PFSK-1 (cell line): ENCODE results near the gene MOV10.

Experiments used
- FOXP2 ChIP-seq: optimal IDR thresholded peaks from 2 replicates; pipeline ENCODE3; 2011; ENCODE audit warnings: borderline replicate concordance, control low read depth, inconsistent platforms; ENCODE audit not compliant: insufficient read depth; ENCODE audit errors: extremely low read length, extremely low read depth
- POLR2AphosphoS5 ChIP-seq: IDR thresholded peaks from 2 replicates; pipeline ENCODE4 v1.6.1; 2012; ENCODE audit warnings: low read depth, mild to moderate bottlenecking, control low read depth, low read length, moderate library complexity
- SIN3A ChIP-seq: IDR thresholded peaks from 2 replicates; pipeline ENCODE4 v1.6.1; 2012; ENCODE audit warnings: mild to moderate bottlenecking, low read length, moderate library complexity, borderline replicate concordance; ENCODE audit not compliant: insufficient read depth
- TAF1 ChIP-seq: IDR thresholded peaks from 2 replicates; pipeline ENCODE4 v1.6.1; 2012; ENCODE audit warnings: low read length, control low read depth, borderline replicate concordance; ENCODE audit not compliant: insufficient read depth
- TF ChIP-seq, protein P1 (sequence below), 2 experiments: IDR thresholded peaks; 2 replicates each; pipeline versions ENCODE4 v1.6.1 to v1.8.0; 2011 to 2012; ENCODE audit warnings: low read depth in 2 of 2, low read length in 2 of 2, control low read depth in 1 of 2, inconsistent platforms in 1 of 2, mild to moderate bottlenecking in 1 of 2, moderate library complexity in 1 of 2; ENCODE audit not compliant: insufficient read depth in 1 of 2

Gene MOV10

DNA sequence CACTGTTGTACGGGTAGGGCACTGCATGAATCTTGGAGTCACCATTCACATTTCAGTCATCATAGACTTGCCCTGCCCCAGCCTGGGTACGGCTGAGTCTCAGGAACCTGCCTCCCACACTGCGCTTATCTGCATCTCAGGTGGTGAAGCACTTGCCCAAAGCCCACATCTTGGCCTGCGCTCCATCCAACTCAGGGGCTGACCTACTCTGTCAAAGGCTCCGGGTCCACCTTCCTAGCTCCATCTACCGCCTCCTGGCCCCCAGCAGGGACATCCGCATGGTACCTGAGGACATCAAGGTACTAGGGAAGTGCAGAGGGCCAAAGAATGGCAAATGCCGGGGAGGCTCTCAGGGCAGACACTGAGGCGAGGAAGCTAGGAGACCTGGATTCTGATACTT is 20.8 kb downstream of the MOV10 start:
- TF ChIP-seq, protein P1, sequence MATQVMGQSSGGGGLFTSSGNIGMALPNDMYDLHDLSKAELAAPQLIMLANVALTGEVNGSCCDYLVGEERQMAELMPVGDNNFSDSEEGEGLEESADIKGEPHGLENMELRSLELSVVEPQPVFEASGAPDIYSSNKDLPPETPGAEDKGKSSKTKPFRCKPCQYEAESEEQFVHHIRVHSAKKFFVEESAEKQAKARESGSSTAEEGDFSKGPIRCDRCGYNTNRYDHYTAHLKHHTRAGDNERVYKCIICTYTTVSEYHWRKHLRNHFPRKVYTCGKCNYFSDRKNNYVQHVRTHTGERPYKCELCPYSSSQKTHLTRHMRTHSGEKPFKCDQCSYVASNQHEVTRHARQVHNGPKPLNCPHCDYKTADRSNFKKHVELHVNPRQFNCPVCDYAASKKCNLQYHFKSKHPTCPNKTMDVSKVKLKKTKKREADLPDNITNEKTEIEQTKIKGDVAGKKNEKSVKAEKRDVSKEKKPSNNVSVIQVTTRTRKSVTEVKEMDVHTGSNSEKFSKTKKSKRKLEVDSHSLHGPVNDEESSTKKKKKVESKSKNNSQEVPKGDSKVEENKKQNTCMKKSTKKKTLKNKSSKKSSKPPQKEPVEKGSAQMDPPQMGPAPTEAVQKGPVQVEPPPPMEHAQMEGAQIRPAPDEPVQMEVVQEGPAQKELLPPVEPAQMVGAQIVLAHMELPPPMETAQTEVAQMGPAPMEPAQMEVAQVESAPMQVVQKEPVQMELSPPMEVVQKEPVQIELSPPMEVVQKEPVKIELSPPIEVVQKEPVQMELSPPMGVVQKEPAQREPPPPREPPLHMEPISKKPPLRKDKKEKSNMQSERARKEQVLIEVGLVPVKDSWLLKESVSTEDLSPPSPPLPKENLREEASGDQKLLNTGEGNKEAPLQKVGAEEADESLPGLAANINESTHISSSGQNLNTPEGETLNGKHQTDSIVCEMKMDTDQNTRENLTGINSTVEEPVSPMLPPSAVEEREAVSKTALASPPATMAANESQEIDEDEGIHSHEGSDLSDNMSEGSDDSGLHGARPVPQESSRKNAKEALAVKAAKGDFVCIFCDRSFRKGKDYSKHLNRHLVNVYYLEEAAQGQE (IDR thresholded peaks at IDR 0.05; ENCODE audit: insufficient read depth in 1 of 2, low read depth in 2 of 2, low read length in 2 of 2): no peak
- no peak for TF ChIP-seq TAF1
- no peak for TF ChIP-seq POLR2AphosphoS5
- TF ChIP-seq SIN3A: no peak
- no peak for TF ChIP-seq FOXP2

DNA sequence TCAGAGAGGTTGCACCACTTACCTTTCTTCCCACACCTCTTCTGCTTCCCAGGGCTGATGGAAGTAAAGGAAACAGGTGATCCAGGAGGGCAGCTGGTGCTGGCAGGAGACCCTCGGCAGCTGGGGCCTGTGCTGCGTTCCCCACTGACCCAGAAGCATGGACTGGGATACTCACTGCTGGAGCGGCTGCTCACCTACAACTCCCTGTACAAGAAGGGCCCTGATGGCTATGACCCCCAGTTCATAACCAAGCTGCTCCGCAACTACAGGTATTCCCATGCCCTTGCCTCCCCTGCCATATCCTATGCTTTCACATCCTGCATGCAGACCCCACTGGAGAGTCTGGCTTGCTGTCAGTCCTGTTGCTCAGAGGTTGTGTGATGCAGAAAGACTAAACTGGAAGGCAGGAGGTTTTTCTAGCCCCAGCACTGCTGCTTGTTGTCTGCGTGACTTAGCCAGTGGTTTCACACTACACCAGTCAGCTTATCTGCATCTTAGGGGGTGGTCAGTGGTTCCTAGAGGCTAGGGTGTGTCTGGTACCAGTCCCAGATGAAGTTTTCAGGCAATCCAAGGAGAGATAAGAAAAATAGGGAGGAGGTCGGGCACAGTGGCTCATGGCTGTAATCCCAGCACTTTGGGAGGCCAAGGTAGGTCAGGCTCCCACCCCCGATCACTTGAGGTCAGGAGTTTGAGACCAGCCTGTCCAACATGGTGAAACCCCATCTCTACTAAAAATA is 22.3 kb downstream of the MOV10 start:
- TF ChIP-seq, protein P1 (IDR thresholded peaks at IDR 0.05; ENCODE audit: insufficient read depth in 1 of 2, low read depth in 2 of 2, low read length in 2 of 2): no peak
- TF ChIP-seq FOXP2 (no peak), TAF1 (no peak), POLR2AphosphoS5 (no peak), SIN3A (no peak)

DNA sequence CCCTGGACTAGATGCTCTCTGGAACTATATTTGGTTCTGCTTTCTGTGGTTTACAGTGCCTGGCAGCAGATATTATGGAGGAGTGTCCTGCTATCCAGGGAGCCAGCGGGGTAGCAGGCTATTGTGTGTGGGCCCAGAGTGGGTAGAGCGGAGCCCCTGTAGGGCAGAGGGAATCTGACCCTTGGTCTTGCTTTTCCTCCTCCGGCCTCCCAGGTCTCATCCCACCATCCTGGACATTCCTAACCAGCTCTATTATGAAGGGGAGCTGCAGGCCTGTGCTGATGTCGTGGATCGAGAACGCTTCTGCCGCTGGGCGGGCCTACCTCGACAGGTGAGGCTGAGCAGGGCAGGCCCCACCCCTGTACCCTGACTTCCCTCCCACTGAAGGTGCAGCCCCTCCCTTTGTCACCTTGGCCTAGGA is 23.3 kb downstream of the MOV10 start:
- TF ChIP-seq SIN3A (no peak), FOXP2 (no peak)

DNA sequence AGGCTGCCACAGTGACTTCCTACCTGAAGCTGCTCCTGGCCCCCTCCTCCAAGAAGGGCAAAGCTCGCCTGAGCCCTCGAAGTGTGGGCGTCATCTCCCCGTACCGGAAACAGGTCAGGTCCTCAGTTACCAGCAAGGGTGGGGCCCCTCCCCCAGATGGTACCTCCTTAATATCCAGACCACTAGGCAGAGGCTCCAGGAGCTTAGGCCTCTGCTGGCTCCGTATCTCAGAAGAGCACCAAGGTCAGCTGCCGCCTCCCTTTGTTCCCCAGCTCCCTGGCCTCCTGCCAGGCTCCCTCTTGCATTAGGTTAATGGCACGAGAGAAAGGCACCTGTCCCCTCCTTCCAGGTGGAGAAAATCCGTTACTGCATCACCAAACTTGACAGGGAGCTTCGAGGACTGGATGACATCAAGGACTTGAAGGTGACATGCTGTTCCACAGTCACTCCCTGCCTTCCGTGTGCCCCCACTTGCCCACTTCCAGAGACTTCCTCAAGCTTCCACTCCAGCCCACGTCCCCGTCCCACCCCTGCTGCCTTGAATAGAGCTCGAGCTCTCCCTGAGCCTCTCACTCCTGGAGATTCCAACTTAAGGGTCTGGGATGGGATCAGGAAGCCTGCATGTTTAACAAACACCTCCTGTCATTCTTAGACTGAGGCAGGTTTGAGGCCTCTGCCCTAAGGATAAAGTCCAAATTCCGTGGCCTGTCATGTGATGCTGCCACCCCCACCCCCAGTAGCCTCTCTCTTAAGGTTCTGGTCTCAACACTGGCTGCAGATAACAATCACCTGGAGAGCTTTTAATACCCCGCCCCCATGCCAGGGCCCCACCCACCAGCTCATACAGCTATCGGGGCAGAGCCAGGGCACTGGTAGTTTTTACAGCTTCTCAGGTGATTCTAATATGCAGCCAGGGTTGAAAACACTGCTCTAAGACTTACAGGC is 24.2 kb downstream of the MOV10 start:
- no peak for TF ChIP-seq POLR2AphosphoS5

DNA sequence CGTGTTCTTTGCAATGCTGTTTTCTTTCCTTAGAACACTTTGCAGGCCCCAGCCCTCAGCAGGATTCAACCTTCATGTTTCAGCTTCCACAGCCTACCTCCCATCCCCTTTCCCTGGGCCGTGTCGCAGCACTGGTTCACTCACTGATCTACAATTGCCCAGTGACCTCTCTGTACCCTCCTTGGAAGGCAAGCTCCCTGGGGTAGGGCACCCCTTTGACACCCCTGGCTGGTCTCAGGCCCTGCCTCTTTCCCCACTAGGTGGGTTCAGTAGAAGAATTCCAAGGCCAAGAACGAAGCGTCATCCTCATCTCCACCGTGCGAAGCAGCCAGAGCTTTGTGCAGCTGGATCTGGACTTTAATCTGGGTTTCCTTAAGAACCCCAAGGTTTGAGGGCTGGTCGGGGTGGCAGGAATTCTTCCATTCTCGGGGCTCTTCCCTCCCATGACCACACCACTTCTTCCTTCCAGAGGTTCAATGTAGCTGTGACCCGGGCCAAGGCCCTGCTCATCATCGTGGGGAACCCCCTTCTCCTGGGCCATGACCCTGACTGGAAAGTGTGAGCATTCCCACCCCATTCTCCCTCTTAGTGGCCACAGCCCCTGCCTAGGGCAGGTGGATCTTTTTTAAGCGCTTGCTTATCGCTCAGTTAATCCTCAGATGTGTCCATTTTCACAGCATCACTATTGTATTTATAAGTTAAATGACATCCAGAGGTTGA is 25.1 kb downstream of the MOV10 start:
- no peak for TF ChIP-seq FOXP2
- TF ChIP-seq, protein P1 (IDR thresholded peaks at IDR 0.05; ENCODE audit: insufficient read depth in 1 of 2, low read depth in 2 of 2, low read length in 2 of 2): no peak
- no peak for TF ChIP-seq POLR2AphosphoS5
